GM19023 (cell line): ENCODE measurements around the gene LGI4.
"Not testable (repeated sequence)": the region's sequence is repeated elsewhere in the genome, so short reads cannot be mapped to it uniquely, and the experiment has no call there.

Source experiments
- ATAC-seq: cut with Tn5 transposase; IDR thresholded peaks from one replicate; pipeline ENCODE4 v1.9.1; 2021; ENCODE audit warnings: mild to moderate bottlenecking, moderate library complexity; ENCODE audit not compliant: unreplicated experiment

The LGI4 gene

GRCh38 chr19:35107545-35107944 lies 27.3 kb downstream of the LGI4 start:
- ATAC-seq: no peak

- ATAC-seq: no peak
Measured at GRCh38 chr19:35106898-35107541, 27.8 kb downstream of the LGI4 start.

GRCh38 chr19:35106291-35106583 lies 28.6 kb downstream of the LGI4 start:
- no peak for ATAC-seq

- ATAC-seq: no peak
Measured at GRCh38 chr19:35105411-35106290, 29.2 kb downstream of the LGI4 start.

- no peak for ATAC-seq
Measured at GRCh38 chr19:35105047-35105410, 29.8 kb downstream of the LGI4 start.

GRCh38 chr19:35104361-35104760 lies 30.5 kb downstream of the LGI4 start:
- ATAC-seq: no peak

GRCh38 chr19:35103614-35104013 lies 31.2 kb downstream of the LGI4 start:
- not testable (repeated sequence) for ATAC-seq

- not testable (repeated sequence) for ATAC-seq
Measured at GRCh38 chr19:35101949-35102348, 32.9 kb downstream of the LGI4 start.

- no peak for ATAC-seq
Measured at GRCh38 chr19:35100588-35101533, 34.0 kb downstream of the LGI4 start.

GRCh38 chr19:35099897-35100275 lies 35.0 kb downstream of the LGI4 start:
- no peak for ATAC-seq

GRCh38 chr19:35099155-35099896 lies 35.5 kb downstream of the LGI4 start:
- ATAC-seq: no peak

GRCh38 chr19:35098413-35099049 lies 36.3 kb downstream of the LGI4 start:
- ATAC-seq: no peak

GRCh38 chr19:35095667-35096368 lies 39.0 kb downstream of the LGI4 start:
- ATAC-seq: no peak

GRCh38 chr19:35094656-35095055 lies 40.2 kb downstream of the LGI4 start:
- ATAC-seq: no peak

- ATAC-seq: no peak
Measured at GRCh38 chr19:35093941-35094647, 40.8 kb downstream of the LGI4 start.

- ATAC-seq: no peak
Measured at GRCh38 chr19:35093430-35093829, 41.4 kb downstream of the LGI4 start.

GRCh38 chr19:35090506-35091214 lies 44.2 kb downstream of the LGI4 start:
- no peak for ATAC-seq

GRCh38 chr19:35090160-35090505 lies 44.7 kb downstream of the LGI4 start:
- no peak for ATAC-seq

- ATAC-seq: no peak
Measured at GRCh38 chr19:35089554-35089953, 45.3 kb downstream of the LGI4 start.
